ENCODE measurements around the gene THUMPD2.

Gene THUMPD2

GRCh38 chr2:39715095-39715494, 64.0 kb downstream of the THUMPD2 start:
- no peak for DNase-seq

GRCh38 chr2:39712953-39713352, 66.1 kb downstream of the THUMPD2 start:
- DNase-seq = no peak

- DNase-seq = no peak
Measured at GRCh38 chr2:39710807-39711206, 68.3 kb downstream of the THUMPD2 start.

GRCh38 chr2:39708003-39708402, 71.1 kb downstream of the THUMPD2 start:
- no peak for DNase-seq

- no peak for DNase-seq
Measured at GRCh38 chr2:39706945-39707344, 72.1 kb downstream of the THUMPD2 start.

GRCh38 chr2:39706312-39706711, 72.7 kb downstream of the THUMPD2 start:
- DNase-seq = no peak

- no peak for DNase-seq
Measured at GRCh38 chr2:39705638-39706037, 73.4 kb downstream of the THUMPD2 start.

GRCh38 chr2:39704540-39704939, 74.5 kb downstream of the THUMPD2 start:
- no peak for DNase-seq

GRCh38 chr2:39703181-39703872, 75.7 kb downstream of the THUMPD2 start:
- DNase-seq = no peak

GRCh38 chr2:39701137-39701536, 77.9 kb downstream of the THUMPD2 start:
- no peak for DNase-seq

- no peak for DNase-seq
Measured at GRCh38 chr2:39697454-39697853, 81.6 kb downstream of the THUMPD2 start.

GRCh38 chr2:39696838-39697237, 82.2 kb downstream of the THUMPD2 start:
- no peak for DNase-seq

GRCh38 chr2:39696101-39696553, 82.9 kb downstream of the THUMPD2 start:
- no peak for DNase-seq

GRCh38 chr2:39693245-39693644, 85.8 kb downstream of the THUMPD2 start:
- DNase-seq = no peak

- no peak for DNase-seq
Measured at GRCh38 chr2:39689876-39690275, 89.2 kb downstream of the THUMPD2 start.

GRCh38 chr2:39689272-39689841, 89.7 kb downstream of the THUMPD2 start:
- DNase-seq = no peak

GRCh38 chr2:39688181-39688580, 90.9 kb downstream of the THUMPD2 start:
- no peak for DNase-seq

GRCh38 chr2:39686456-39686855, 92.6 kb downstream of the THUMPD2 start:
- no peak for DNase-seq

Measured in stimulated activated CD4-positive, alpha-beta T cell treated with anti-CD3 and anti-CD28 coated beads, Interleukin-2, amount 100 ng/mL, for 48 hours (primary cell).